Measurements from ENCODE around the gene MYBPHL. TPM values are rescaled to one million over a fixed set of nuclear protein-coding genes. Genes with fewer than 3 reads are reported as not detected.

MYBPHL gene
- total and polyA plus RNA-seq, 2 donors (not counting 1 experiment from before 2014, with no cell fraction given) = not detected

GRCh38 chr1:109293026-109293425 lies 13.8 kb downstream of the MYBPHL start:
- Histone ChIP-seq H3K4me3 (replicated peaks in 1 of 4; ENCODE audit: control extremely low read depth in 1 of 4, insufficient read depth in 1 of 4, low read depth in 3 of 4, low read length in 4 of 4) (no peak overlapping the region), H3K27me3 (ENCODE audit: control insufficient read depth, insufficient read depth, low read length) (no peaks in the 10 kb centered on the region), H3K9me3 (ENCODE audit: control insufficient read depth, insufficient read depth, low read depth, low read length) (no peaks in the 10 kb centered on the region), H4K20me1 (ENCODE audit: control insufficient read depth, extremely low read depth, insufficient read depth, low read length) (no peaks in the 10 kb centered on the region), H2AFZ (ENCODE audit: low read length) (no peak overlapping the region), H3K27ac (ENCODE audit: insufficient read depth, low read length) (no peak overlapping the region), H3K4me2 (ENCODE audit: extremely low read depth, insufficient read depth, low read length) (no peak overlapping the region), H3K4me1 (ENCODE audit: control insufficient read depth, extremely low read depth, insufficient read depth, low read length) (no peaks in the 10 kb centered on the region), H3K9ac (ENCODE audit: insufficient read depth, low read length) (no peak overlapping the region), H3K36me3 (ENCODE audit: control insufficient read depth, insufficient read depth, low read length) (no peaks in the 10 kb centered on the region), H3K79me2 (ENCODE audit: control insufficient read depth, insufficient read depth, low read length) (no peaks in the 10 kb centered on the region)
- no peak for TF ChIP-seq CTCF (conservative IDR thresholded peaks at IDR 0.05 in 1 of 2, IDR thresholded peaks at IDR 0.05 in 1 of 2; ENCODE audit: low read depth in 1 of 2, low read length in 2 of 2)
- TF ChIP-seq EZH2 (IDR thresholded peaks at IDR 0.05; ENCODE audit: low read length, missing control alignments) = no peak
- no peak for DNase-seq (ENCODE audit: low read depth in 2 of 2)

GRCh38 chr1:109292364-109292763 lies 14.4 kb downstream of the MYBPHL start:
- H3K9me3 ChIP-seq (ENCODE audit: control insufficient read depth, insufficient read depth, low read depth, low read length) = no peaks in the 10 kb centered on the region
- no peak for DNase-seq (ENCODE audit: low read depth in 2 of 2)
- no peak overlapping the region for H3K9ac ChIP-seq (ENCODE audit: insufficient read depth, low read length)
- no peaks in the 10 kb centered on the region for H3K36me3 ChIP-seq (ENCODE audit: control insufficient read depth, insufficient read depth, low read length)
- no peak overlapping the region for H3K4me2 ChIP-seq (ENCODE audit: extremely low read depth, insufficient read depth, low read length)
- H3K27ac ChIP-seq (ENCODE audit: insufficient read depth, low read length) = no peak overlapping the region
- no peaks in the 10 kb centered on the region for H3K27me3 ChIP-seq (ENCODE audit: control insufficient read depth, insufficient read depth, low read length)
- no peaks in the 10 kb centered on the region for H3K79me2 ChIP-seq (ENCODE audit: control insufficient read depth, insufficient read depth, low read length)
- H4K20me1 ChIP-seq (ENCODE audit: control insufficient read depth, extremely low read depth, insufficient read depth, low read length) = no peaks in the 10 kb centered on the region
- no peak overlapping the region for H3K4me3 ChIP-seq (replicated peaks in 1 of 4; ENCODE audit: control extremely low read depth in 1 of 4, insufficient read depth in 1 of 4, low read depth in 3 of 4, low read length in 4 of 4)
- H3K4me1 ChIP-seq (ENCODE audit: control insufficient read depth, extremely low read depth, insufficient read depth, low read length) = no peaks in the 10 kb centered on the region
- TF ChIP-seq CTCF (conservative IDR thresholded peaks at IDR 0.05 in 1 of 2, IDR thresholded peaks at IDR 0.05 in 1 of 2; ENCODE audit: low read depth in 1 of 2, low read length in 2 of 2) (no peak), EZH2 (IDR thresholded peaks at IDR 0.05; ENCODE audit: low read length, missing control alignments) (no peak)
- H2AFZ ChIP-seq (ENCODE audit: low read length) = no peak overlapping the region

GRCh38 chr1:109290998-109291397 lies 15.8 kb downstream of the MYBPHL start:
- no peaks in the 10 kb centered on the region for H3K79me2 ChIP-seq (ENCODE audit: control insufficient read depth, insufficient read depth, low read length)
- no peaks in the 10 kb centered on the region for H3K4me1 ChIP-seq (ENCODE audit: control insufficient read depth, extremely low read depth, insufficient read depth, low read length)
- H2AFZ ChIP-seq (ENCODE audit: low read length) = no peak overlapping the region
- H4K20me1 ChIP-seq (ENCODE audit: control insufficient read depth, extremely low read depth, insufficient read depth, low read length) = no peaks in the 10 kb centered on the region
- TF ChIP-seq CTCF (conservative IDR thresholded peaks at IDR 0.05 in 1 of 2, IDR thresholded peaks at IDR 0.05 in 1 of 2; ENCODE audit: low read depth in 1 of 2, low read length in 2 of 2) = no peak
- TF ChIP-seq EZH2 (IDR thresholded peaks at IDR 0.05; ENCODE audit: low read length, missing control alignments) = no peak
- no peaks in the 10 kb centered on the region for H3K27me3 ChIP-seq (ENCODE audit: control insufficient read depth, insufficient read depth, low read length)
- no peaks in the 10 kb centered on the region for H3K36me3 ChIP-seq (ENCODE audit: control insufficient read depth, insufficient read depth, low read length)
- no peak for DNase-seq (ENCODE audit: low read depth in 2 of 2)
- no peak overlapping the region for H3K4me2 ChIP-seq (ENCODE audit: extremely low read depth, insufficient read depth, low read length)
- H3K4me3 ChIP-seq (replicated peaks in 1 of 4; ENCODE audit: control extremely low read depth in 1 of 4, insufficient read depth in 1 of 4, low read depth in 3 of 4, low read length in 4 of 4) = no peak overlapping the region
- no peaks in the 10 kb centered on the region for H3K9me3 ChIP-seq (ENCODE audit: control insufficient read depth, insufficient read depth, low read depth, low read length)
- no peak overlapping the region for H3K9ac ChIP-seq (ENCODE audit: insufficient read depth, low read length)
- no peak overlapping the region for H3K27ac ChIP-seq (ENCODE audit: insufficient read depth, low read length)
